NCI-H2171 treated with DMSO at 0.1 percent for 48 hours (cell line): ENCODE results near the gene DCDC2C.
"Not testable (repeated sequence)": the region's sequence is repeated elsewhere in the genome, so short reads cannot be mapped to it uniquely, and the experiment has no call there.

Experiments
- DNase-seq: peaks from one replicate; lab custom pipeline; 2025; lab: John Stamatoyannopoulos, UW

Gene DCDC2C

GRCh38 chr2:3703236-3703756 lies at the start of gene DCDC2C:
Gene DCDC2C, plus strand, starts transcription at chr2:3703575. Its CDS starts 177 bp downstream, at chr2:3703752.
- no peak for DNase-seq

GRCh38 chr2:3654011-3654410 lies 49.4 kb upstream of the DCDC2C start:
- no peak for DNase-seq

- DNase-seq: no peak
Measured at GRCh38 chr2:3654531-3655225, 48.7 kb upstream of the DCDC2C start.

GRCh38 chr2:3655871-3656761 lies 47.3 kb upstream of the DCDC2C start:
- no peak for DNase-seq

GRCh38 chr2:3656762-3657721 lies 46.3 kb upstream of the DCDC2C start:
- peak; percentile 72 for DNase-seq

GRCh38 chr2:3657881-3658280 lies 45.5 kb upstream of the DCDC2C start, which contains the start of gene ALLC:
Gene ALLC, plus strand, starts transcription at chr2:3658200. Its CDS starts 12,958 bp downstream, at chr2:3671158.
- no peak for DNase-seq

- DNase-seq: peak; percentile 31
Measured at GRCh38 chr2:3659447-3660432, 43.6 kb upstream of the DCDC2C start.

GRCh38 chr2:3660640-3661039 lies 42.7 kb upstream of the DCDC2C start:
- DNase-seq: not testable (repeated sequence)

- no peak for DNase-seq
Measured at GRCh38 chr2:3661149-3661660, 42.2 kb upstream of the DCDC2C start.

GRCh38 chr2:3662239-3662638 lies 41.1 kb upstream of the DCDC2C start:
- no peak for DNase-seq

GRCh38 chr2:3664118-3664517 lies 39.3 kb upstream of the DCDC2C start:
- DNase-seq: no peak

- DNase-seq: no peak
Measured at GRCh38 chr2:3664925-3665324, 38.5 kb upstream of the DCDC2C start.

GRCh38 chr2:3665886-3666612 lies 37.3 kb upstream of the DCDC2C start:
- no peak for DNase-seq

GRCh38 chr2:3666613-3666975 lies 36.8 kb upstream of the DCDC2C start:
- DNase-seq: no peak

- DNase-seq: peak; percentile 96
Measured at GRCh38 chr2:3667151-3667631, 36.2 kb upstream of the DCDC2C start.

- DNase-seq: no peak
Measured at GRCh38 chr2:3669656-3670055, 33.7 kb upstream of the DCDC2C start.

GRCh38 chr2:3670376-3670775 lies 33.0 kb upstream of the DCDC2C start:
- DNase-seq: no peak

GRCh38 chr2:3670941-3671340 lies 32.4 kb upstream of the DCDC2C start:
- no peak for DNase-seq
